Measurements from ENCODE around the gene DRAXIN. TPM values are rescaled to one million over a fixed set of nuclear protein-coding genes. Genes with fewer than 3 reads are reported as not detected.

The DRAXIN gene
- polyA plus RNA-seq, 3 donors = 0.80 to 1.3 (median 0.89) TPM

DNA sequence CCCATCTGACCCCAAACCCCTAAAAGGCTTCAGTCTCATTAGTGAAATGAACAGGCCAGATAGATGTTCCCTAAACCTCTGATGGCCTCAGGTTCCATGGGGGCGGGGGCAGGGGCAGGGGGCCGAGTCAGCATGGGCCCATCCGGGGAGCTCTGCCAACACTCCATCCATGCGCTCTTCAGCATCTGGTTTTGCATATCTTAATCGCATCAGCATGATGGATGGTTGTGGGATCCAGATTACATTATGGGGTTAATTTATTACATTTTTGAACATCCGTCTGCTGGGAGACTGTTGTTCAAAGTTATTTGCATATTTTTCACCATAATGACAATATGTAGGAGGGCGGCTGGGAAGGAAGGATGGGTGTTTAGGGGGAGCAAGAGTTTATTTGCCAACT, 7.4 kb upstream of the DRAXIN start:
- no peak for DNase-seq (ENCODE audit: low read depth in 3 of 3, low spot score in 2 of 3)

DNA sequence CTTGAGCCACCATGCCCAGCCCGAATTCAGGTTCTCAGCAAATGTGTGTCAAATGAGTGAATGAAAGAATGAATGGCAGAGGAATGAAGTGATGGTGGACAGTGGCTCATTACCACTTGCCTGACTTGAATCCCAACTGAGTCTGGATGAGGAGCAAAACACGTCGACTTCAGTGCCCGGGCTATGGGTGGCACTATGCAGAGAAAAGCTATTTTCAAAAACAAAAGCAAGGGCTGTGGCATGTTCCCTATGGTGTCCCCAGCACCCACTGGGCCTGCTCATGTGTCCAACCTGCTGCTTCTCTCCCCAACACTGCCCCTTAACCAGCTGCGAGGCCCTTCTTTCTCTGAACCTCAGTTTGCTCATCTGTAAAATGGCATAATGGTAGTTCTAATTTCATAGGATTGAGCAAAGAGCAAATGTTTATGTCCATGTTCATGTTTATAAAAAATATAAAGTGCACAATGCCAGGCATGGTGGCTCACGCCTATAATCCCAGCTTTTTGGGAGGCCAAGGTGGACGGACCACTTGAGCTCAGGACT, 6.2 kb upstream of the DRAXIN start:
- DNase-seq (ENCODE audit: low read depth in 3 of 3, low spot score in 2 of 3) = no peak

DNA sequence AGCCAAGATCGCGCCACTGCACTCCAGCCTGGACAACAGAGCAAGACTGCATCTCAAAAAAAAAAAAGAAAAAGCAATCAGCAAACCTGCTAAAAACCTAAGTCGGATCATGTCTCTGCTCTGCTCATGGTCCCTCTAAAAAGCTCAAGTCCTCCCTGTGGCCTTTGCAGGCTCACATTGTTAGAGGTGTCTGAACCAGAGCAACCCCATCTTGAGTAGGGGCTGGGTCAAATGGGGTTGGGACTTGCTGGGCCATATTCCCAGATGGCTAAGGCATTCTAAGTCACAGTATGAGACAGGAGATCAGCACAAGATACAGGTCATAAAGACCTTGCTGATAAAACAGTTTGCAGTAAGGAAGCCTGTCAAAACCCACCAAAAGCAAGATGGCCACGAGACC, 3.0 kb upstream of the DRAXIN start:
- DNase-seq (ENCODE audit: low read depth in 3 of 3, low spot score in 2 of 3) = no peak

DNA sequence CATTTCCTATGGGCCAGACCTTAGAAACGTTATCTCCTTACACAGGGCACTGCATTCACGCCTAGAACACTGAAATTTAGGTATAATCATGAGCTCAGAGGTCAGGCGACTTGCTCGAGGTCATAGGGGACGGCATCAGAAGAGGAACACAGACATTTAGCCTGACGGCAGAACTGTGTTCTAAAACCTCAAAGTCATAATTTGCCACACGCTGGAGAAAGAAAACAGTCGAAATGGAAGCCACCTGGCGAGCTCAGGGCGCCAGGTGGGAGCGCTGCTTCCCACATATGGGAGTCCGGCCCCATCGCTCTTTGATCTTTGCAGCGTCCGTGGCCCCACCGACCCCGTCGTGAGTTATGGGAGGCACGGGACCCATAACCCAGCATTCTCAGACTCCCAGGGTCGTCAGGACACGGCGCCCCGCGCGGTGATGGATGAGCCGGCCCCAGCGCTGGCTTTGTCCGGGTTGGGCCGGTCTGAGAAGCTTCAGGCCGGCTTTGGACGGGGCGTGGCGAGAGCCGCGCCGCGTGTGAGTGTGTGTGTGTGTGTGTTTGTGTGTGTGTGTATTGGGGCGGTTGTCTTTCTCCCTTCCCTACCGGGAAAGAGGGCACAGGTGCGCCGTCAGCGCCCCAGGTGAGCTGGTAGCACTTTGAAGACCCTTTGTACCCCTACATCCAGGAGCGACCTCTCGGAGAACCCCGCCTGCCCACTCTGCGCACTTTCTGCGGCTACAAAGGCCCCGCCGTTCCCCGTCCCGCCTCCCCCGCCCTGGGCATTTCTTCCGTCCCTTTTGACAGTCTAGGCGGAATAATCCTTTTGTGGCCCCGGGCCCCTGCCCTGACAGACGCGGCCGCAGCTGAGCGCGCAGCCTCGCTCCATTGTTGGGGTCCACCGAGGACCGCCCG, 861 bp upstream of the DRAXIN start:
- DNase-seq (ENCODE audit: low read depth in 3 of 3, low spot score in 2 of 3) = peak in 1 of 3 donors; percentile 52

DNA sequence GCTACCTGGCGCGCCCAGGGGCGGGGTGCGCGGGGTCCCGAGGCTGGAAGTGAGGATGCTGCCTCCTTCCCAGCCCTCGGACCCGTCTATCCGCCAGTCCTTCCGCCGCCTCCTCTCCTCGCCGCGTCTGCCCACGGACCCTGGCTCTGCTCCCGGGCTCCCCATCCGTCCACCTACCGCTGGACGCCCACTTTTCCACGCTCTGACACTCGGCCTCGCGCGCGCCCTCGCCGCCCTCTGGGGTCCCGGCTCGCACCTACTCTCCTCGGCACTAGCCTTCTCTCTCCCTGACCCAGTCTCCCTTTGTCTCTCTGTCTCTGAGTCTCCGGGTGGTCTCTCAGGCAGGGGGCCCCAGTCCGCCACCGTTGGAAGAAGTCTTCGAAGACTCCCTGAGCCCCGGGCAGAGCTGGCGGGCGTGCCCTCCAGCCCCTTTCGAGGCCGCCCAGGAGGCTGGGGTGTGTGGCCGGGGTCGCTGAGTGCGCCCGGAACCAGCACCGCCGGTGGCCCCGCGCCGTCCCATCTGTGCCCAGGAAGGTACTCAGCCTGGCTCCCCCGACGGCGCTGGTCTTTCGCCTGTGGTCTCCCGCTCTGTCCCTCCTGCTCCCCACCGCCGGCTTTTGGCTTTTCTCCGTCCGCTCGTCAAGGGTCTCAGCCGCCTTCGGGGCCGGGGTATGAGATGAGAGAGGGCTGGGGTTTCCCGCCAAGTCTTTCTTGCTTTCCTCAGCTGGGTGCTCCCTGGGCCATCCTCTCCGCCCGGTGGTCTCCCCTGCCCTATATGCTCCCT, 610 bp downstream of the DRAXIN start:
- no peak for DNase-seq (ENCODE audit: low read depth in 3 of 3, low spot score in 2 of 3)

DNA sequence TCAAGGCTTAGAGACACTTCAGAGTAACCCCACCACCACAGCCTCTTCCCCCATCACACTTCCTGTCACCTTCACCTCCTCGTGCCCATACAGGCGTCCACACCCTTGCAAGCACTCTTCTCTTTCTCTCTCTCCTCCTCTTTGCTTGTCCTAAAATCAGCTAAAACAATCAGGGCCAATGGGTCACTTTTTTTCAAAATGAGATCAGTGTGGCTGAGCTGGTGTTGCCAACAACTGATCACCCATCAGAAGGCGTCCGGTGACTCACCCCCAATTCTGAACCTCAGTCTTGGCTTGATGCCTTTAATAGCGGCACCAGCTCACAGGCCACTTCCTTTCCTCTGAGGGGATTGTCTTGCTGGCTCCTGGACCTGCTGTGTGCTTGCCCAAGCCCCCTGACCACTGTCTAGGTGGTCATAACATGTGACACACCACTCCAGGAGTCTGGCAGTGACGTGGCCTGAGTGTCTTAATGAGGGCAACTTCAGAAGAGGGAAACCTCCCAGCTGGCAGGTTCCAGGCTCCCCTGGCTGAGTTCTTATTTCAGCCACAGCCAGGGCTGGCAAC, 1.6 kb downstream of the DRAXIN start:
- no peak for DNase-seq (ENCODE audit: low read depth in 3 of 3, low spot score in 2 of 3)

DNA sequence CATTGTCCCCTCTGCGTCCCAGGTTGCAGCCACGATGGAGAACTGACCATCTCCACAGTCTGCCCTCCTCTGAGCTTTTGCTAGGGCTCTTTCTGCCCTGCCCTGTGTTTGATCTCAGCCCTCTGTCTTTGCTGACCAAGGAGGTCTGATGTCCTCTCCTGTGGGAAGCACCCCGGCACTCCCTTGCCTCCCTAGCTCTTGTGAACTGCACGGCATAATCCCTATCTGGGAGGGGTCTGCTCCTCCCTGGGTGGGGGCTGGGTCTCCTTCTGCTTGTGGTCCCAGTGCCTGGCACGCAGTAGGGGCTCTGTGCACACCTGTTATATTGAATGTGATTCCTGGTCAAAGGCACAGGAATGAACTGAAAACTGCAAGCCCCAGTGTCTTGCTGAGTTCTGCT, 2.4 kb downstream of the DRAXIN start:
- DNase-seq (ENCODE audit: low read depth in 3 of 3, low spot score in 2 of 3) = no peak

DNA sequence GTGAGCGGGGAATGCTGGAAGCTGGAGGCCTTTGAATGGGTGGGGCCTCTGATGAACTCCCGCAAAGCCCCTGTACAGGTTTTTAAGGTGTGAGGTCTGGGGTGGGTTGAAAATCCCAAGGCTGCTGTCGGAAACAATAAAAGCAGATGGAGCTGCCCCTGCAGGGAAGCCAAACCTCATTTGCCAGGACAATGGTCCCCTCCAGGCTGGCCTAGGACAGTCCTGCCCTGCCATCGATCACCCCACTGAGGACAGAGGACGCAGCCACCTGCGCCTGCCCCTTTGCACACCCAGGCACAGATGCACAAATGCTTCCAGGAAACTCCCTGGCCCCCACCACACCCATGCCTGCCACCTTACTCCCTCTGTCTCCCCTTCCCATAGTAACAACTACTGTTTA, 4.4 kb downstream of the DRAXIN start:
- no peak for DNase-seq (ENCODE audit: low read depth in 3 of 3, low spot score in 2 of 3)

DNA sequence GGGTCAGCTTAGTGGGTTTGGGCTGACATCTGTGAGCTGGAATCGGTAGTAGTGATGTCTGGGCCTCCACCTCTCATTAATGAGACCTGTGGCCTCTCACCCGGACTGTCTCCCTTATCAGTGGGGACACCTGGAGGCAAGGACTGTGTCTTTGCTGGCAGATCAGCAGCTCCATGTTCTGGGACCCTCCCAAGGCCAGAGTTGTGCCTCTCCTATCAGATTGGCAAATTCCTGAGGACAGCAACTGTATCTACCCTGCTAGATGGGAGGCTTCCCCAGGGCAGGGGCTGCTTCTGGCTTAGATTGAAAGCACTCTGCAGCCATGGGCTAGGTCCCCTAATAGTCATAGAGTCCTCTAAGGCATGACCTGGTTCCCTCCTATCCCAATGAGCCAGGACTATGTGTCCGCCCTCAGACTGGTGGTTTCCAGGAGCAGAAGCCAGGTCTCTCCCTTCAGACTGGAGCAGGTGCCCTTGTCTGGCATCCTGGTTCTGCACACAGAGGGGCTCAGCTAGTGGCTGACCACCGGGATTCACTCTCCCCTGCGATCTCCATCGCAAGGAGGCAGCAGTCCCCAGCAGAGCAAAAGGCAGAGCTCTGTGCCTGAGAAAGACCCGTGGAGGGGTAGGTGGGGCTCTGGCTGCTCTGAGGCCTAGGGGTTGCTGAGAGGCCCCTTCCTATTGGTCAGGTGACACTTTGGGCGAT, 5.8 kb downstream of the DRAXIN start:
- DNase-seq (ENCODE audit: low read depth in 3 of 3, low spot score in 2 of 3) = no peak

DNA sequence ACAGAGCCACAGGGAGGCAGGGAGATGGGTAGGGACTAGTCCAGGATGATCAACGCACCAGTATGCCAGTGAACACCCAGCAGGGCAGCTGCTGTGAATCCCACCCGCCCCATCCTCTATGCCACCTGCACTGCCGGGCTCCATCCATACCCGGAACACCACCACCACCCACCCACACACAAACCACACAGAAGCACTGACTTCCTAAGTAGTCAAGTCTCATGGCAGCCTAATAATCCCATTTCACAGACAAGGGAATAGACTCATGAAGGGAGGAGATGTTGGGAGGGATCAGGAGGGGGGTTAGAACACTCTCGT, 6.3 kb downstream of the DRAXIN start:
- DNase-seq (ENCODE audit: low read depth in 3 of 3, low spot score in 2 of 3) = no peak

DNA sequence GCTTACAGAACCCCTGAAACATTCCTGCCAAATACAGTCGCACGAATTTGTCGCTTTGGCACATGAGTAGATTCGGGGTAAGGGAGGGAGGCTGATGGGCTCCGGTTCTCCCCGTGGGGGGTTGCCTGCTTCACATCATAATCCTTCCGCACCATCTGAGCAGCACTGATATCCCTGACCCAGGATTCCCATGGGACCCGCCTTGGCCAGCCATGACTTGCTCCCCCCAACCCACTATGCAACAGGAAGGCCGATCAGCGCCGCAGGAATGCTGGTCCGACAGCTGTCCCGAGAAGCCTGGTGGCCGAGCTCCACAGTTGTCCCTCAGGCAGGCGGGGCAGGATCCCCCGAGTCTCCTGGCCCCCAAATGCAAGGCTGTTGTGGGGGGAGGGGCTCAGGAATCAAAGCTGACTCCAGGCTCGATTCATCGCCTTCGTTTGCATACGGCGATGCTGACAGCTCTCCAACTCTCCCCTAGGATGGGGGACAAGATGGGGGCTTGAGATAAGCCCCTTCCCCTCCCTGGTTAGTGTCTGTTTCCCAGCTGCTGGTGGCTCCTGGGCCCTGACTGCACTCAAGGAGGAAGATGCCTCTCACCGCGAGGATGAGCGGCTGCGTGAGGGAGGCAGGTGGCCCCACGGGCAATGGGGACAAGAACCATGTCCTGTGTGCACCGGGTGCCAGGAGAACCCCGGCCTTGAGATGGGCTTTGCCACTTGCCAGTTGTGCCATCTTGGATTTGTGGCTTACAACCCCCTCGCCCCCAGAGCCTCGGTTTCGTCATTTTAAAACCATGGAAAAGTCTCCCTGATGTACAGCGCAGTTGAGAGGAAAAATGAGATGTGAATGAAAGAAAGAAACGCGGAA, 9.3 kb downstream of the DRAXIN start:
- no peak for DNase-seq (ENCODE audit: low read depth in 3 of 3, low spot score in 2 of 3)

DNA sequence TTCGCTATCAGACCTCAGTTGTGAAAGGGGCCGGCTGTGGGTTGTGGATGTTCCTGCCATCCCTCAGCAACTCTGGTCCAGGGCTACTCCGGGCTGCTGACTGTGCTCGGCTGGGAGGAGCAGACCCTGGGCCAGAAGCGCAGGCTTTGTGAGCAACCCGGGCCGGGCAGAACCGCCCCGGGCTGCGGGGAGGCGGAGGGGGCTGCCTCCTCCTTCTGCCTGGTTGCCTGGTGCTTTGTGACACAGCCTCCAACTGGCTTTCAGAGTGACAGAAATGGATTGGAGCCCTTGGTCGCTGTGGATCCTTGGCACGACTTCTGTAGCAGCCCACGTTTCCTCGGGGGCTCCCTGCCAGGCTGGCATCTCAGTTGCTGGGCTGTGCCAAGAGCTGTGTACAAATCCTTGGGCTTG, 10.0 kb downstream of the DRAXIN start:
- DNase-seq (ENCODE audit: low read depth in 3 of 3, low spot score in 2 of 3) = no peak

DNA sequence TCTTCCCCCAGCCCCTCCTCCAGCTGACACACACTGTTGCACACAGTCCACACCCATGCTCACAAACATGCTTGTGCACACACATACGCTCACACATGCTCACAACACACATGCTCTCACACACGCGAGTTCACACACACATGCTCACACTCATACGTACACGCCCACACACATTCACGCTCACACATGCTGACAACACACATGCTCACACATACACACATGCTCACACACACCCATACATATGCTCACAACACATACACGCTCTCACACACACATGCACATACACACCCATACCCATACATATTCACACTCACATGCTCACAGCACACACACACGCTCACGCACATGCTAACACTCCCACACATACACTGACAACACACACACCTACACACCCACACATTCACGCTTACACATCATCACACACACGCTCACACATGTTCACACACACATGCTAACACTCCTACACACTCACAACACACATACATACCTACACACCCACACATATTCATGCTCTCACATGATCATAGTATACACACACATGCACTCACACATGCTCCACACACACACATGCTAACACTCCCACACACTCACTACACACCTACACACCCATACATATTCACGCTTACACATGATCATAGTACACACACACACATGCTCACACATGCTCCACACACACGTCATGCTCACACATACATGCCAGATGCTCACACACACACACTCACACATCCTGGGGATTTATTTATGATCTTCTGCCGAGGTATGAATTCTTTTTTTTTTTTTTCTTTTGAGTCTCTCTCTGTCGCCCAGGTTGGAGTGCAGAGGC, 10.7 kb downstream of the DRAXIN start:
- DNase-seq (ENCODE audit: low read depth in 3 of 3, low spot score in 2 of 3) = no peak

DNA sequence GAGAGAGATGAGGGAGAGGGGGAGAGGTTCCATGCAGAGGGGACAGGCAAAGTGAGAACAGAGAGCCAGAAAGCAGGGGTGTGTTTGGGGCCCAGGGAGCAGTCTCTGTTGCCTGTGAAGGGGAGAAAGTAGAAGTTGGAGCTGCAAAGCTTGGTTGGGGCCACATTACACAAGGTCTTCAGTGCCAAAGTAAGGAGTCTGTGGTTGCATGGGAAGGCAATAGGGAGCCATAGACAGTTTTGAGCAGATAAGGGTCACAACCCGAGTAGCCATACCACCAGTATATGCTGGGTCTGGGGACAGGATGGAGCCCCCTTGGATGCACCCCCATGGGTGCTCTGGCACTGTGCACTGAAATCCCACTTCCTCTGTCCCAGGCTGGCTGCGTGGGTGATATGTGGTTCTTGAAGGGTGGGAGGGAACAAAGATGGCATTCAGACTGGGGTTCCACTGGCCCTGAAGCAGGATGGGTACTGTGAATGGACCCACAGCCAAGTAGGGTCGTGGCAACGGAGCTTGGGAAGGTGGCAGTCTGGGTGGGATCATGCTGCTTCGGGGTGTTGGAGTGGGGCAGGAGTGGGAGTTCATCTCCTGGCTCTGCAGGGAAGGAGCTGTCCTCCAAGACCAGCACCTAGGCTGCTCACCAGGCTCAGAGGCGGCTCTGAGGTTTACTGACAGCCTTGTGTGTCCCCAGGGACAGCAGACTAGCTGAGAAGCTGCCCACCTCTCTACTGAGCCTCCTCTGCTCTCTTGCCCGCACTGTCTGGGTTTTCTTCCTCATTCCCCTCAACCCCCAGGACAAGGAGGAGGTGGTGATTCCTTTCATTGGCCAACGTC, 12.1 kb downstream of the DRAXIN start:
- DNase-seq (ENCODE audit: low read depth in 3 of 3, low spot score in 2 of 3) = no peak

DNA sequence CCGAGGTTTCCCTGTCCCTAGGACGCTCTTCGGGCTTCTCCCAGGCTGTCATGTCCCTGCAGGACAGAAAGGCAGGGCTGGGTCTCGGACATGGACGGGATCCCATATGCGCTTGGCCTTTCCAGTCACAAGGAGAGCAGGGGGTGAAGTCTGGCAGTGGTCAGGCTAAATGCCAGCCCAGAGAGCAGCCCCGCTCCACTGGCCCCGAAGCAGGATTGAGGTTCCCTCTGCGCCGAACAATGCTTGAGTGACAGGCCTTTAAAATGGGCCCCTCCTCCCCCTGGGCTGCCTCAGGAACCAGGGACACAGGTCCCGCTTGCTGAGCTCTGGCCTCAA, 12.7 kb downstream of the DRAXIN start:
- no peak for DNase-seq (ENCODE audit: low read depth in 3 of 3, low spot score in 2 of 3)

DNA sequence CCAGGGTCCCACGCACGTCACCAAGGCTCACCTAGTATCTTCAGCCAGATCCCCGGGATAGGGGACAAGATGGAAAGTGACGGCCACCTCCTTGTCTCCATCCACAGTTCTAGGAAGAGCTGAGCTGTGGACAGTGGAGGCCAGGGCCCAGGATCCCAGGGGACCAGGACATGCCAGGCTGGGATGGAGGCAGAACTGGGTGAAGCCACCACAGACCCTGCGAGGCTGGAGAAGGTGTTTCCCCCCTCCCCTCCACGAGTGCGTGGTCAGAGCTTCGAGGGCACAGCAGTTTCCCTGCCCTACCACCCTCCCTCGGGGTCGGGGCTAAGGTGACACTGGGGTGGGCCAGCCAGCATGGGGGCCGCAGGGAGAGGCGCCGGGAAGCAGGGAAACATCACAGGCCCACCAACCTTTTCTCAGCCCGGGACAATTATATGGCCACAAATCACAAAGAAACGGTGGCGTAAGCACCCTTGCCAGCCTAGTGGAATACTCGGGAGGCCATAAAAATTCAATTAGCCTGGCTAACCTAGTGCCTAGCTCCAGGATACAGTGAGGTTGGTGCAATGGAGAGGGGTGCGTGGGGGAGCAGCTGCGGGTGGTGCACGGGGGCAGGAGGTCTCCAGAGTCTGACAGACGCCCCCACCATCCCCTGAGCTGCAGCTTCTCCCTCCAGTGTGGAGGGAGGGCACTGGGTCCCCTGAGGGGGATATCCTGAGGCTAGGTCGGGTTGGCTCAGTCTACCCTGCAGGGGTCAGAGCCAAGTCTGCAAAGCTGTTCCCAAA, 13.4 kb downstream of the DRAXIN start:
- no peak for DNase-seq (ENCODE audit: low read depth in 3 of 3, low spot score in 2 of 3)

DNA sequence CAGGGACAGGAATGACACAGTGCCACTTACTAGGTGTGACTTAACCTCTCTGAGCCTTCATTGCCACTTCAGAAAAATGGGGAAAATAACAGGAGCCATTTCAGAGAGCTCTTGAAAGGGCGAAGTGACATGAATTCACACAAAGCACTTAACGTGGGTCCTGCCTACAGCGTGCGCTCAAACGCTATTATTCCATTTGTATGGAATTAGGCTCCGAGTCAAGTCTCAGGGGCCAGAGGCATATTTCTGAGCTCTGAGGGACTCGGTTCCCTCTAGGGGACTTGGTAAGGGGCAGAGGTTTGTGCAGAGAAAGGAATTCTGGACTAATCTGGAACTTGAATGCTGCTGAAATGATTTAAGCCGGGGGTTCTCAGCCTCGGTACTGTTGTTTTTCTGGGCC, 14.1 kb downstream of the DRAXIN start:
- DNase-seq (ENCODE audit: low read depth in 3 of 3, low spot score in 2 of 3) = no peak

DNA sequence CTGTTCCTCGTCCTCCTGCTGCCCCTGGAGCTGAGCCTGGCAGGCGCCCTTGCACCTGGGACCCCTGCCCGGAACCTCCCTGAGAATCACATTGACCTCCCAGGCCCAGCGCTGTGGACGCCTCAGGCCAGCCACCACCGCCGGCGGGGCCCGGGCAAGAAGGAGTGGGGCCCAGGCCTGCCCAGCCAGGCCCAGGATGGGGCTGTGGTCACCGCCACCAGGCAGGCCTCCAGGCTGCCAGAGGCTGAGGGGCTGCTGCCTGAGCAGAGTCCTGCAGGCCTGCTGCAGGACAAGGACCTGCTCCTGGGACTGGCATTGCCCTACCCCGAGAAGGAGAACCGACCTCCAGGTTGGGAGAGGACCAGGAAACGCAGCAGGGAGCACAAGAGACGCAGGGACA, 14.8 kb downstream of the DRAXIN start:
- DNase-seq (ENCODE audit: low read depth in 3 of 3, low spot score in 2 of 3) = no peak

All from right renal cortex interstitium (tissue), 3 donors.